Erythroblast (primary cell): ENCODE measurements around the gene UPF1.

Experiments
- GATA1 ChIP-seq: IDR thresholded peaks from 2 replicates; pipeline ENCODE4 v1.6.1; 2011; ENCODE audit warnings: low read depth, mild to moderate bottlenecking, control low read depth, low read length, moderate library complexity
- POLR2A ChIP-seq: IDR thresholded peaks from 2 replicates; pipeline ENCODE4 v1.6.1; 2011; ENCODE audit warnings: mild to moderate bottlenecking, low read length

DNA sequence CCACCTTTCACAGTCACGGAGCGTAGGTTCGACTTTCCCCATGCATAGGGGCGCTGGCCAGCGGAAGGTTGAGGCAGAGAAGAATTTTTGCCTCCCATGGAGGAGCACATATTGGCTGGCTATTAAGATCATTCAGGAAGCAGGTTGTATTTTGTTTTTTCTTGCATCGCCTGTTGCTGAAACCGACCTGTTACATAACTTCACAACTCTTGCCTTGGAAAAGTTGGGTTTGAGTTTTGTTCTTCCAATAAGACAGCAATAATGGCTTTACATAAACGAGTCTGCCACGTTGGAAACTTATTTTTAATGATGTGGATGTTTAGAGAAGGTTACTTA, 1.4 kb downstream of the UPF1 start:
- TF ChIP-seq POLR2A: no peak
- TF ChIP-seq GATA1: no peak
